Parathyroid adenoma (tissue), 2 donors: ENCODE measurements around the gene PDCD4.

Source experiments
- H2AFZ ChIP-seq: fragments of 300-600 bp; sonication (generic); one replicate; pipeline ENCODE4 v1.7.0; 2017; ENCODE audit warnings: antibody characterized with exemption, mild to moderate bottlenecking
- H3K27ac ChIP-seq: fragments of 300-600 bp; sonication (generic); one replicate; pipeline ENCODE4 v1.7.0; 2017
- H3K27me3 ChIP-seq: fragments of 300-600 bp; sonication (generic); one replicate; pipeline ENCODE4 v1.7.0; 2017; ENCODE audit warnings: low read length; ENCODE audit not compliant: control insufficient read depth, insufficient read depth
- H3K36me3 ChIP-seq: fragments of 300-600 bp; sonication (generic); one replicate; pipeline ENCODE4 v1.7.0; 2017; ENCODE audit warnings: low read length; ENCODE audit not compliant: control insufficient read depth, insufficient read depth
- H3K4me1 ChIP-seq: fragments of 300-600 bp; sonication (generic); one replicate; pipeline ENCODE4 v1.7.0; 2017; ENCODE audit warnings: control low read depth
- H3K4me2 ChIP-seq: fragments of 300-600 bp; sonication (generic); one replicate; pipeline ENCODE4 v1.7.0; 2017; ENCODE audit warnings: low read length
- H3K4me3 ChIP-seq: fragments of 300-600 bp; sonication (generic); one replicate; pipeline ENCODE4 v1.7.0; 2017; ENCODE audit warnings: low read depth, low read length
- H3K79me2 ChIP-seq: fragments of 300-600 bp; sonication (generic); one replicate; pipeline ENCODE4 v1.7.0; 2017; ENCODE audit warnings: control low read depth
- H3K9ac ChIP-seq: fragments of 300-600 bp; sonication (generic); one replicate; pipeline ENCODE4 v1.7.0; 2017; ENCODE audit warnings: mild to moderate bottlenecking
- H3K9me3 ChIP-seq: fragments of 300-600 bp; sonication (generic); one replicate; pipeline ENCODE4 v1.7.0; 2017; ENCODE audit warnings: low read length; ENCODE audit not compliant: control insufficient read depth
- CTCF ChIP-seq: fragments of 300-600 bp; sonication (generic); IDR thresholded peaks from one replicate; pipeline ENCODE4 v1.7.0; 2017; ENCODE audit warnings: antibody characterized with exemption, mild to moderate bottlenecking
- donor health status: primary hyperparathyroidism.

The PDCD4 gene

GRCh38 chr10:110859206-110859972, 12.3 kb upstream of the PDCD4 start:
- Histone ChIP-seq H3K9ac (no peak overlapping the region), H3K27ac (peak overlapping the region; percentile 98), H3K79me2 (peaks cover 6% of the 10 kb centered on the region), H3K4me2 (peak overlapping the region; percentile 29), H3K4me3 (no peak overlapping the region), H3K27me3 (no peaks in the 10 kb centered on the region), H3K4me1 (peaks cover 50% of the 10 kb centered on the region), H3K36me3 (no peaks in the 10 kb centered on the region), H2AFZ (peak overlapping the region; percentile 44), H3K9me3 (no peaks in the 10 kb centered on the region)
- TF ChIP-seq CTCF = no peak

GRCh38 chr10:110859973-110860376, 11.8 kb upstream of the PDCD4 start:
- H3K9me3 ChIP-seq = no peaks in the 10 kb centered on the region
- H3K9ac ChIP-seq = no peak overlapping the region
- TF ChIP-seq CTCF = no peak
- no peak overlapping the region for H3K4me3 ChIP-seq
- peaks cover 2% of the 10 kb centered on the region for H3K79me2 ChIP-seq
- H3K36me3 ChIP-seq = no peaks in the 10 kb centered on the region
- H3K4me2 ChIP-seq = peak overlapping the region; percentile 29
- no peak overlapping the region for H2AFZ ChIP-seq
- H3K4me1 ChIP-seq = peaks cover 53% of the 10 kb centered on the region
- H3K27ac ChIP-seq = peak overlapping the region; percentile 98
- no peaks in the 10 kb centered on the region for H3K27me3 ChIP-seq

- peak overlapping the region; percentile 12 for H3K4me2 ChIP-seq
- no peak overlapping the region for H3K4me3 ChIP-seq
- no peaks in the 10 kb centered on the region for H3K79me2 ChIP-seq
- peak overlapping the region; percentile 98 for H3K27ac ChIP-seq
- no peak for TF ChIP-seq CTCF
- H3K9ac ChIP-seq = no peak overlapping the region
- peak overlapping the region; percentile 48 for H2AFZ ChIP-seq
- H3K4me1 ChIP-seq = peaks cover 56% of the 10 kb centered on the region
- H3K36me3 ChIP-seq = no peaks in the 10 kb centered on the region
- no peaks in the 10 kb centered on the region for H3K27me3 ChIP-seq
- no peaks in the 10 kb centered on the region for H3K9me3 ChIP-seq
Measured at GRCh38 chr10:110860576-110861241, 11.0 kb upstream of the PDCD4 start.

- Histone ChIP-seq H3K9ac (no peak overlapping the region), H3K9me3 (no peaks in the 10 kb centered on the region), H3K36me3 (no peaks in the 10 kb centered on the region), H2AFZ (peak overlapping the region; percentile 48), H3K4me2 (peak overlapping the region; percentile 12), H3K27me3 (no peaks in the 10 kb centered on the region), H3K27ac (peak overlapping the region; percentile 98), H3K4me1 (peaks cover 63% of the 10 kb centered on the region), H3K4me3 (no peak overlapping the region), H3K79me2 (no peaks in the 10 kb centered on the region)
- TF ChIP-seq CTCF = no peak
Measured at GRCh38 chr10:110861476-110861875, 10.3 kb upstream of the PDCD4 start.
